H1 (cell line): ENCODE data around the gene OR10AD1. TPM values are rescaled to one million over a fixed set of nuclear protein-coding genes. Genes with fewer than 3 reads are reported as not detected.

Experiments used
- ASH2L ChIP-seq: fragments of 200-600, 300-600 bp; sonication (generic); IDR thresholded peaks from one replicate; pipeline ENCODE4 v1.7.1; 2017; ENCODE audit warnings: low read length
- CBX5 ChIP-seq: fragments of 300-800, 300-1000 bp; sonication (generic); IDR thresholded peaks from 2 replicates; pipeline ENCODE4 v1.7.1; 2016; ENCODE audit warnings: antibody characterized with exemption, low read length, low read depth
- EP300 ChIP-seq, 2 experiments: IDR thresholded peaks; 1 replicate in 1 of 2; 2 replicates in 1 of 2; pipeline ENCODE4 v1.6.1; 2011 to 2012; ENCODE audit warnings: low read depth in 2 of 2, low read length in 2 of 2, mild to moderate bottlenecking in 2 of 2, borderline replicate concordance in 1 of 2, inconsistent platforms in 1 of 2, moderate library complexity in 1 of 2
- GABPA ChIP-seq: IDR thresholded peaks from 2 replicates; pipeline ENCODE4 v1.6.1; 2011; ENCODE audit warnings: mild to moderate bottlenecking, low read length, moderate library complexity, borderline replicate concordance; ENCODE audit not compliant: insufficient read depth
- RNF2 ChIP-seq: fragments of 200-900, 300-1000 bp; sonication (generic); IDR thresholded peaks from 2 replicates; pipeline ENCODE4 v1.7.1; 2016; ENCODE audit warnings: borderline replicate concordance, low read depth, mild to moderate bottlenecking, antibody characterized with exemption, low read length; ENCODE audit not compliant: poor library complexity, severe bottlenecking; ENCODE audit errors: missing control alignments
- SIN3A ChIP-seq, 2 experiments: IDR thresholded peaks in 1 of 2; conservative IDR thresholded peaks in 1 of 2; 2 replicates each; pipeline ENCODE4 v1.6.1; 2011 to 2012; ENCODE audit warnings: low read length in 2 of 2, improper control_type of control experiment in 1 of 2, low read depth in 1 of 2, mild to moderate bottlenecking in 1 of 2
- TCF12 ChIP-seq: IDR thresholded peaks from 2 replicates; pipeline ENCODE4 v1.6.1; 2011; ENCODE audit warnings: low read depth, mild to moderate bottlenecking, low read length
- polyA plus RNA-seq, 7 experiments: library from polyadenylated mRNA; depleted of rRNA in 3 of 7; stranded (reverse) in 5 of 7; unstranded in 2 of 7; fragments of >200 nt in 5 of 7; fragments of 200-250 nt in 2 of 7; gene quantifications; 1 replicate in 5 of 7; 2 replicates in 1 of 7; 4 replicates in 1 of 7; pipeline versions ENCODE4 v1.2.1 to v1.2.3, GENCODE V29; 2011 to 2013; ENCODE audit warnings: missing spikeins in 2 of 7, mixed read lengths in 2 of 7
- total RNA-seq: library from RNA; stranded (reverse); fragmentation: NEBNext Ultra II Directional; extraction: Animal tissue kit (Norgen Biotek cat#: 25700); gene quantifications from 2 replicates; pipeline ENCODE4 v1.2.1, GENCODE V29; 2021
- TF ChIP-seq, protein P1 (sequence below): IDR thresholded peaks from 2 replicates; pipeline ENCODE4 v1.6.1; 2011; ENCODE audit warnings: low read length, improper control_type of control experiment

Gene OR10AD1
- total and polyA plus RNA-seq, 2 of the 8 experiments (the other 6 are each of a cell fraction or from before 2014, with no cell fraction given), result not detected

DNA sequence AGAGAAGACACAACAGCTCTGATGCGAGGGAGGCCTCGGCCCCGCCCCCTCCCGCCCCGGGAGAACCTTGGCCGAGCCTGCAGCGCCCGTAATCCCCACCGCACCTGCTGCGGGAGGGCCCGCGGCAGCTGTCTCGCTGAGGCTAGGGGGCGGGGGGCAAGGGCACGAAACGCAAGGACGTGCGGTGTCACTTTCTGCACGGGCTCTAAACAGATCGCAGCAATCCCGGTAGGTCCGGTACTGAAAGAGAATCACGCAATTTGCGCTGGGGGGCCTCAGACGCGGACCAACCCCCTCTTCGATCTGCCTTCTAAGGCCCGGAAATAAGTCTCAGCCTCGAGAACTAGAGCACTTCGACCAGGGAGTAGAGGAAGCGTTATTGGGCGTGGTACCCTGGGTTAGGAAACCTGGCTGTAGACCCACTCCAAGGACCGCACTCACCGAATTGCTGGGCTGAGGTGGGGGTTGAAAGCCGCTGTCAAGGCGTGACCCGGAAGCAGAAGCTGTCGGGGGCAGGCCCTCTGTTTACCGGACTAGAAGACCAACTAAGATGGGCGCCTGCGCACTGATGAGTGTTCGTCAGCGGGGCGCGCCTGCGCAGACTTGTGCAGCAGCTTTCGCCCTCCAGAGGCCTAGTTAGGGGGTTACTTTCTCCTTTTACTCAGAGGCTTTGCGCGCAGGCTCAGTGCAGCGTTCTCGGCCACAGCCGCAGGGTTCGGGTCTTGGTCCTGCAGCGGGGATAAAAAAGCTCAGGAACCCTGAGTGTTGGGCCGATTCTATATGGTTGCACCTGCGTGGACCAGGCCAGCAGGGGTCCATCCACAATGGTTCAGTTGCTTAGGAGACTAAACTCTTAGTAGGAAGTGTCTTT is 45.8 kb downstream of the OR10AD1 start, which contains the start of gene ASB8 (continued):
- TF ChIP-seq, protein P1, sequence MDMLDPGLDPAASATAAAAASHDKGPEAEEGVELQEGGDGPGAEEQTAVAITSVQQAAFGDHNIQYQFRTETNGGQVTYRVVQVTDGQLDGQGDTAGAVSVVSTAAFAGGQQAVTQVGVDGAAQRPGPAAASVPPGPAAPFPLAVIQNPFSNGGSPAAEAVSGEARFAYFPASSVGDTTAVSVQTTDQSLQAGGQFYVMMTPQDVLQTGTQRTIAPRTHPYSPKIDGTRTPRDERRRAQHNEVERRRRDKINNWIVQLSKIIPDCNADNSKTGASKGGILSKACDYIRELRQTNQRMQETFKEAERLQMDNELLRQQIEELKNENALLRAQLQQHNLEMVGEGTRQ, result no peak
- TF ChIP-seq RNF2 (no peak), ASH2L (peak; percentile 93), SIN3A (conservative IDR thresholded peaks at IDR 0.05 in 1 of 2, IDR thresholded peaks at IDR 0.05 in 1 of 2; ENCODE audit: low read depth in 1 of 2, low read length in 2 of 2) (peak; percentile 97 to 99), TCF12 (no peak), GABPA (peak; percentile 92), CBX5 (no peak), EP300 (IDR thresholded peaks at IDR 0.05; ENCODE audit: borderline replicate concordance in 1 of 2, low read depth in 2 of 2, low read length in 2 of 2) (no peak)
